ENCODE data around the gene MYL10. TPM values are rescaled to one million over a fixed set of nuclear protein-coding genes. Genes with fewer than 3 reads are reported as not detected.
A peak's percentile ranks its signal among the peaks of the same experiment; 100 is the strongest.

Gene MYL10
- total RNA-seq, 1 donor from 2014 or later: not detected

- Mint-ChIP-seq H3K4me3 (ENCODE audit: unreplicated experiment) (no peak overlapping the region), H3K27ac (ENCODE audit: unreplicated experiment) (no peak overlapping the region), H3K36me3 (ENCODE audit: unreplicated experiment) (no peaks in the 10 kb centered on the region), H3K4me1 (ENCODE audit: unreplicated experiment) (peaks cover 8% of the 10 kb centered on the region), H3K27me3 (ENCODE audit: unreplicated experiment) (peaks cover 12% of the 10 kb centered on the region), H3K9me3 (ENCODE audit: unreplicated experiment) (peaks cover 4% of the 10 kb centered on the region)
- DNase-seq (ENCODE audit: extremely low spot score, unreplicated experiment): no peak
- no peak for TF ChIP-seq CTCF (IDR thresholded peaks at IDR 0.05)
Measured at GRCh38 chr7:101594790-101595189, 34.3 kb downstream of the MYL10 start.

- Mint-ChIP-seq H3K4me1 (ENCODE audit: unreplicated experiment) (peaks cover under 1% of the 10 kb centered on the region), H3K9me3 (ENCODE audit: unreplicated experiment) (peaks cover 4% of the 10 kb centered on the region), H3K36me3 (ENCODE audit: unreplicated experiment) (no peaks in the 10 kb centered on the region), H3K27me3 (ENCODE audit: unreplicated experiment) (peaks cover 12% of the 10 kb centered on the region), H3K4me3 (ENCODE audit: unreplicated experiment) (no peak overlapping the region), H3K27ac (ENCODE audit: unreplicated experiment) (no peak overlapping the region)
- no peak for DNase-seq (ENCODE audit: extremely low spot score, unreplicated experiment)
- TF ChIP-seq CTCF (IDR thresholded peaks at IDR 0.05): no peak
Measured at GRCh38 chr7:101593556-101593955, 35.5 kb downstream of the MYL10 start.

GRCh38 chr7:101591504-101591903 lies 37.6 kb downstream of the MYL10 start:
- Mint-ChIP-seq H3K27me3 (ENCODE audit: unreplicated experiment) (peaks cover 12% of the 10 kb centered on the region), H3K9me3 (ENCODE audit: unreplicated experiment) (peaks cover 4% of the 10 kb centered on the region), H3K4me3 (ENCODE audit: unreplicated experiment) (no peak overlapping the region), H3K27ac (ENCODE audit: unreplicated experiment) (no peak overlapping the region), H3K36me3 (ENCODE audit: unreplicated experiment) (no peaks in the 10 kb centered on the region), H3K4me1 (ENCODE audit: unreplicated experiment) (peaks cover 6% of the 10 kb centered on the region)
- no peak for TF ChIP-seq CTCF (IDR thresholded peaks at IDR 0.05)
- peak; percentile 10 for DNase-seq (ENCODE audit: extremely low spot score, unreplicated experiment)

GRCh38 chr7:101590663-101591435 lies 38.2 kb downstream of the MYL10 start:
- TF ChIP-seq CTCF (IDR thresholded peaks at IDR 0.05): no peak
- peaks cover 7% of the 10 kb centered on the region for H3K27me3 Mint-ChIP-seq (ENCODE audit: unreplicated experiment)
- peaks cover 6% of the 10 kb centered on the region for H3K4me1 Mint-ChIP-seq (ENCODE audit: unreplicated experiment)
- H3K4me3 Mint-ChIP-seq (ENCODE audit: unreplicated experiment): no peak overlapping the region
- peak; percentile 78 for DNase-seq (ENCODE audit: extremely low spot score, unreplicated experiment)
- no peaks in the 10 kb centered on the region for H3K9me3 Mint-ChIP-seq (ENCODE audit: unreplicated experiment)
- H3K36me3 Mint-ChIP-seq (ENCODE audit: unreplicated experiment): no peaks in the 10 kb centered on the region
- no peak overlapping the region for H3K27ac Mint-ChIP-seq (ENCODE audit: unreplicated experiment)

GRCh38 chr7:101589976-101590662 lies 39.0 kb downstream of the MYL10 start:
- Mint-ChIP-seq H3K27me3 (ENCODE audit: unreplicated experiment) (peaks cover 6% of the 10 kb centered on the region), H3K4me1 (ENCODE audit: unreplicated experiment) (peaks cover 6% of the 10 kb centered on the region), H3K27ac (ENCODE audit: unreplicated experiment) (no peak overlapping the region), H3K9me3 (ENCODE audit: unreplicated experiment) (no peaks in the 10 kb centered on the region), H3K36me3 (ENCODE audit: unreplicated experiment) (no peaks in the 10 kb centered on the region), H3K4me3 (ENCODE audit: unreplicated experiment) (no peak overlapping the region)
- DNase-seq (ENCODE audit: extremely low spot score, unreplicated experiment): peak; percentile 71
- TF ChIP-seq CTCF (IDR thresholded peaks at IDR 0.05): no peak
